GM12874 (cell line): ENCODE data around the gene ADGRG6.

Experiments used
- CTCF ChIP-seq: IDR thresholded peaks from 2 replicates; pipeline ENCODE4 v1.5.1; 2011; ENCODE audit warnings: low read depth, mild to moderate bottlenecking, control low read depth, low read length, moderate library complexity; ENCODE audit not compliant: insufficient read depth

ADGRG6 gene

GRCh38 chr6:142322504-142323198 lies 20.8 kb downstream of the ADGRG6 start:
- no peak for TF ChIP-seq CTCF

- TF ChIP-seq CTCF = no peak
Observed at GRCh38 chr6:142323377-142323776, 21.6 kb downstream of the ADGRG6 start.

DNA sequence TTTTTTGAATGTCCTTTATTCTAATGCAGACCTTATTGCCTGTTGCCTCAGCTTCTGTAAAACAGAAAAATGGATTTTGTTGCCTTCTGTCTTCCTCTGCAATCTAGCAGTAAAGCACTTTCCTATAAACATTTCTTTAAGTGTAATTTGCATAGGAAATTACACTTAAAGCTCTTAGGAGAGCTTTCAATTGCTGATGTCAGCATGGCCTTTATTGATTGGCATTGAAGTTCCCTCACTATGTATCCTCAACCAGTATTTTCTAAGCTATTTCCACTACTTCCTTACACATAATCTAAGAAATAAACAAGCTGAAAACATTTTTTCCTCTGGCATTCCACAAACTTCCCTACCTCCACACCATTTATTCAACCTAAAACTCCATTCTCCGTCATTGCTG lies 22.3 kb downstream of the ADGRG6 start:
- no peak for TF ChIP-seq CTCF

- TF ChIP-seq CTCF = no peak
Observed at GRCh38 chr6:142325111-142325510, 23.3 kb downstream of the ADGRG6 start.

GRCh38 chr6:142326540-142326939 lies 24.7 kb downstream of the ADGRG6 start:
- TF ChIP-seq CTCF = no peak

- TF ChIP-seq CTCF = no peak
Observed at GRCh38 chr6:142328070-142328469, 26.3 kb downstream of the ADGRG6 start.

DNA sequence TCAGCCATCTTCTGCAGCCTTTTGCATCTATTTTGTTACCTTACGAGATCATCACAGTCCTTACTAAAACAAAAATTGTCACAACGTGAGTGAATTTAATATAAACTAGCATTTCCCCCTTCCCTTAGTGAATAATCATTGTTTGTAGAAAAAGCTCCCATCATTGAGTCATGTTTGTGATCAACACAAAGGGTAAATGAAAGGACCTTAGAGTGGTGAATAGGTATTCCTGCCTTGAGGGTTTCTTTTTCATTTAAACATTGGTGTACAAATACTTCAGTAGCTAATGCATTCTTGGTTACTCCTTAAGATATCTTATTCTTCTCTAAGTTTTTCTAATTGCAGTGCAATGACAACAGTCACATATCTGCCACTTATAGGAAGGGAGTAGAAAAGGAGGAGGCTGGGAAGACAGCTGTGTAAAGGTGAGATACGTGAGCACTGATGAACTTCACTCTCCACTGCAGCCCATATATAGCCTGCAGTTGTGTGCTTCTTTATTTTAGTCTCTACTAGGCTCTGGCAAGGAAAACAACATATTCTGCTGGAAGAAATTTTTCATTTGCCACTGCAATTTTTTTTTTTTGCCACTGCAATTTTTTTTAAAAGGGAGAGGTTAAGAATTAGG lies 27.8 kb downstream of the ADGRG6 start:
- no peak for TF ChIP-seq CTCF
